Measurements from ENCODE around the gene VARS2. TPM values are rescaled to one million over a fixed set of nuclear protein-coding genes. Genes with fewer than 3 reads are reported as not detected.
"Not testable (repeated sequence)": the region's sequence is repeated elsewhere in the genome, so short reads cannot be mapped to it uniquely, and the experiment has no call there.

Gene VARS2
- total RNA-seq, 2 donors from 2014 or later = 17.7 to 34.8 TPM

- intact Hi-C loops (cut with DNase I, micrococcal nuclease) = loop anchor here in 1 of 2 donors (10.0 kb wide), 1 partner anchor 122 kb away; no protein-coding TSS in a partner anchor
- ATAC-seq (peak; percentile 87), DNase-seq (peak; percentile 69 to 75)
Measured at GRCh38 chr6:30942338-30943060, 28.5 kb downstream of the VARS2 start.

GRCh38 chr6:30944051-30944450, 30.0 kb downstream of the VARS2 start:
- intact Hi-C loops (cut with DNase I, micrococcal nuclease) = loop anchor here in 1 of 2 donors (10.0 kb wide), 1 partner anchor 121 kb away; no protein-coding TSS in a partner anchor
- no peak for DNase-seq

DNA sequence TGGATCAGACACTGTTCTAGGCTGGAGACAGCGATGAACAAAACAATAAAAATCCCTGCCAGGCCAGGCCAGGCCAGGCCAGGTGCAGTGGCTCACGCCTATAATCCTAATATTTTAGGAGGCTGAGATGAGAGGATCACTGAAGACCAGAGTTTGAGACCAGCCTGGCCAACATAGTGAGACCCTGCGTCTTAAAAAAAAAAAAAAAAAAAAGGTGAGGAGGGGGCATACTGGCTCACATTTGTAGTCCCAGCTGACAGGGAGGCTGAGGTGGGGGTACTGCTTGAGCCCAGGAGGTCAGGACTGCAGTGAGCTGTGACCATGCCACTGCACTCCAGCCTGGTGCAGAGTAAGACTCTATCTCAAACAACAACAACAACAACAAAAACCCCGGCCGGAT, 31.2 kb downstream of the VARS2 start:
- ATAC-seq (no peak), DNase-seq (no peak)
- intact Hi-C loops (cut with DNase I, micrococcal nuclease) = loop anchor here in 1 of 2 donors (10.0 kb wide), 1 partner anchor 120 kb away; no protein-coding TSS in a partner anchor

More at GRCh38 chr6:30944051-30944450, 30.0 kb downstream of the VARS2 start:
- no peak for ATAC-seq

DNA sequence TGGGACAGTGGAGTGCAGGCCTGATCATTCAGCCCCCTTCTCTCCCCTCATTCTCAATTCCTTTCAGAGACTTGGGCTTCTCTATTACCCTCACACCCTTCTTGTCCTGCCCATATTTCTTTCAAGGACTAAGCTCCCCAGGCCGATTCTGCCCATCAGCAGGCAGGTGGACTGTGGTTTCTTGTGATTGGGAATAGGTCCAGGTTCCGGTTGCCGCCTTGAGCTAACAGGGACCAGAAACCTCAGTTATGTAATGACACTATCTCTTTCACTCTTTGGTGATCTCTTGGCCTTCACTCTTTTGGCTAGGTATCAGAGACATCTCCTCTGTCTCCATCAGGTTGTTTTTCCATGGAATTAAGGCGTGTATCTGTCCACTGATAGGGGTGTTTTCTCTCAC, 33.2 kb downstream of the VARS2 start:
- ATAC-seq (no peak), DNase-seq (no peak)
- intact Hi-C loops (cut with DNase I, micrococcal nuclease) = loop anchor here in 1 of 2 donors (10.0 kb wide), 1 partner anchor 118 kb away; no protein-coding TSS in a partner anchor

DNA sequence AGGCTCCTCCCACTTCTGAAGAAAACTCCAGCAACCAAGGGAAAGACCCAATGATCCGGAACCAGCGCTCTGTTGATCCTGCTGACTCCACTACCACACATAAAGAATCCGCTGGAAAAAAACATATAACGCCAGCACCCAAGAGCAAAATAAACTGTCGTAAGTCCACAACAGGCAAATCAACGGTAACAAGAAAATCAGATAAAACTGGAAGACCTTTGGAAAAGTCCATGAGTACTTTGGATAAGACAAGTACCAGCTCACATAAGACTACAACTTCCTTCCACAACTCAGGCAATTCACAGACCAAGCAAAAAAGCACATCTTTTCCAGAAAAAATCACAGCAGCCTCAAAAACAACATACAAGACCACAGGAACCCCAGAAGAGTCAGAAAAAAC, 34.8 kb downstream of the VARS2 start:
- DNase-seq = no peak
- ATAC-seq = no peak
- intact Hi-C loops (cut with DNase I, micrococcal nuclease) = loop anchor here in 1 of 2 donors (10.0 kb wide), 1 partner anchor 116 kb away; no protein-coding TSS in a partner anchor

- intact Hi-C loops (cut with DNase I, micrococcal nuclease) = no loop called here
- ATAC-seq (no peak), DNase-seq (no peak)
Measured at GRCh38 chr6:30951907-30952469, 38.0 kb downstream of the VARS2 start.

DNA sequence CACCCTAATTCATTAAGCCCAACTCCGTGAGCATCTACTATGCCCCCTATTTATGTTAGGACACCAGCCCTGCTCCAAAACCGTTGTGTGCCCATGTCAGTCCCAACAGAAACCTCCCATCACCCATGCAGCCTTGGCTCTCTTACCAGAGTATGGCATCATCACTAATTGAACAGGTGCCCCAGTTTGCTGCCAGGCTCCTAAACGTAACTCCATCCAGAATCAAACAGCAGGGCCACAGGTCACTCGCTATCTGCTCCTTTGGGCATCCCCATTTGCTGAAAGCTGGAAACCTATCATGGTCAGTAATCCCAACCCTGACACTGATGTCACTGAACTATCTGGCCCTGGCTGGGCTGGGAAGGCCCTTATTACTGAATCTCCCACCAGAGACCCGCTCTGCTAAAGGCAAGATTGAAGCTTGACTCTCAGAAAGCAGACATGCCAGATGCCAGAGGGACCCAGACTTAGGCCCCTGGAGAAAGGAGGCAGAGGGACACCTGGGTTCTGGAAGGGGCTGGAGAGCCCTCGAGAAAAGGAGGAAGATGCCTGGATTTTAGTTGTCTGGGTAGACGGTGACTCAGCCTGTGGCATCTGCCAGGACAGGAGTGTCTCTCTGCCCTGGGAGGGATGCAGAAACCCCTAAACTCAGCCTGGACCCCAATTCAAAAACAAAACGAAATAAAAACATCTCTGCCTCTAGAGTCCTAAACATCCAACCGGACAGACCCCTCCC, 40.8 kb downstream of the VARS2 start:
- intact Hi-C loops (cut with DNase I, micrococcal nuclease) = no loop called here
- DNase-seq (no peak), ATAC-seq (no peak)

GRCh38 chr6:30955367-30956042, 41.5 kb downstream of the VARS2 start:
- ATAC-seq (peak; percentile 82), DNase-seq (peak; percentile 66 to 74)
- intact Hi-C loops (cut with DNase I, micrococcal nuclease) = no loop called here

- intact Hi-C loops (cut with DNase I, micrococcal nuclease) = no loop called here
- ATAC-seq (no peak), DNase-seq (no peak)
Measured at GRCh38 chr6:30957716-30958115, 43.7 kb downstream of the VARS2 start.

- DNase-seq (no peak), ATAC-seq (no peak)
- intact Hi-C loops (cut with DNase I, micrococcal nuclease) = no loop called here
Measured at GRCh38 chr6:30960907-30961673, 47.1 kb downstream of the VARS2 start.

GRCh38 chr6:30962716-30963115, 48.7 kb downstream of the VARS2 start:
- DNase-seq (no peak), ATAC-seq (no peak)
- intact Hi-C loops (cut with DNase I, micrococcal nuclease) = no loop called here

- DNase-seq (no peak), ATAC-seq (no peak)
- intact Hi-C loops (cut with DNase I, micrococcal nuclease) = no loop called here
Measured at GRCh38 chr6:30963641-30964040, 49.6 kb downstream of the VARS2 start.

DNA sequence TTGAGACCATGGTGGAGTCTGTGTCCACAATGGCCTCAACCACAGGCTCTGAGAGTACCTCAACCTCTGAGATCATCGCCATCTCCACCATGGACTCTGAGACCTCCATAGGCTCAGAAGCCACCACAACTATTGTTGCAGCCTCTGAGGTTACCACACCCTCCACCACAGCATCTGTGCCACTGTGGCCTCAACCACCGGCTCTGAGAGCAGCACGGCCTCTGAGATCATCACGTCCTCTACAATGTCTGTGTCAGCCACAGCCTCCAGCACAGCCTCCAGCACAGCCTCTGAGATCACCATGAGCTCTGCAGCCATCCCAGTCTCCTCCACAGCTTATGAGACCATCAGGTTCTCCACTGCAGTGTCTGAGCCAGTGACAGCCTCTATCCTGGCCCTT, 50.0 kb downstream of the VARS2 start:
- ATAC-seq (no peak), DNase-seq (no peak)
- intact Hi-C loops (cut with DNase I, micrococcal nuclease) = no loop called here

GRCh38 chr6:30965140-30965601, 51.1 kb downstream of the VARS2 start:
- ATAC-seq = no peak

GRCh38 chr6:30966154-30966553, 52.1 kb downstream of the VARS2 start:
- ATAC-seq (no peak), DNase-seq (no peak)
- intact Hi-C loops (cut with DNase I, micrococcal nuclease) = no loop called here

More at GRCh38 chr6:30965140-30965601, 51.1 kb downstream of the VARS2 start:
- intact Hi-C loops (cut with DNase I, micrococcal nuclease) = no loop called here
- DNase-seq = no peak

- intact Hi-C loops (cut with DNase I, micrococcal nuclease); ATAC-seq; DNase-seq: not testable (repeated sequence)
Measured at GRCh38 chr6:30969171-30969570, 55.1 kb downstream of the VARS2 start.

DNA sequence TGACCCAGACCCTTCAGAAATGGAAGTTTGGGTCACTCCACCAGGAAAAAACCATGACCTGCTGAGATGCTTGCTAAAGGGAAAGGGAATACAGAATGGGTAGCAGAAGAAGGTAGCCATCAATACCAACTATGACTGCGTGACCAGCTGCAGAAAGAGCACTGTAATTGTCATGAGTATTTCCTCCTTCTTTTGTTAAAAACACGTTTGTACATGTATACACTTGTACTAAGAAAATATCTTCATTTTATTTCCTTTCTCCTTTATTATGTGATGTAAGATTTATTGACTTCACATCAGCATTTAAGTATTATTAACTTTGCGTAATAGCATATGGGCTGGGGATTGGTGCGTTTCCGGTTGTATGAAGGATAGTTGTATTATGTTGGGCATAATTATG, 56.9 kb downstream of the VARS2 start:
- DNase-seq (no peak), ATAC-seq (no peak)
- intact Hi-C loops (cut with DNase I, micrococcal nuclease) = no loop called here

- DNase-seq (no peak), ATAC-seq (no peak)
- intact Hi-C loops (cut with DNase I, micrococcal nuclease) = no loop called here
Measured at GRCh38 chr6:30972816-30973215, 58.8 kb downstream of the VARS2 start.
